Right forelimb (tissue), 1 donor: Measurements from ENCODE around the gene RNF224.
"Not testable (repeated sequence)": the region's sequence is repeated elsewhere in the genome, so short reads cannot be mapped to it uniquely, and the experiment has no call there.

Source experiments
- DNase-seq: peaks from one replicate; pipeline ENCODE4 v3.0.0-alpha.2; 2018

Gene RNF224

DNA sequence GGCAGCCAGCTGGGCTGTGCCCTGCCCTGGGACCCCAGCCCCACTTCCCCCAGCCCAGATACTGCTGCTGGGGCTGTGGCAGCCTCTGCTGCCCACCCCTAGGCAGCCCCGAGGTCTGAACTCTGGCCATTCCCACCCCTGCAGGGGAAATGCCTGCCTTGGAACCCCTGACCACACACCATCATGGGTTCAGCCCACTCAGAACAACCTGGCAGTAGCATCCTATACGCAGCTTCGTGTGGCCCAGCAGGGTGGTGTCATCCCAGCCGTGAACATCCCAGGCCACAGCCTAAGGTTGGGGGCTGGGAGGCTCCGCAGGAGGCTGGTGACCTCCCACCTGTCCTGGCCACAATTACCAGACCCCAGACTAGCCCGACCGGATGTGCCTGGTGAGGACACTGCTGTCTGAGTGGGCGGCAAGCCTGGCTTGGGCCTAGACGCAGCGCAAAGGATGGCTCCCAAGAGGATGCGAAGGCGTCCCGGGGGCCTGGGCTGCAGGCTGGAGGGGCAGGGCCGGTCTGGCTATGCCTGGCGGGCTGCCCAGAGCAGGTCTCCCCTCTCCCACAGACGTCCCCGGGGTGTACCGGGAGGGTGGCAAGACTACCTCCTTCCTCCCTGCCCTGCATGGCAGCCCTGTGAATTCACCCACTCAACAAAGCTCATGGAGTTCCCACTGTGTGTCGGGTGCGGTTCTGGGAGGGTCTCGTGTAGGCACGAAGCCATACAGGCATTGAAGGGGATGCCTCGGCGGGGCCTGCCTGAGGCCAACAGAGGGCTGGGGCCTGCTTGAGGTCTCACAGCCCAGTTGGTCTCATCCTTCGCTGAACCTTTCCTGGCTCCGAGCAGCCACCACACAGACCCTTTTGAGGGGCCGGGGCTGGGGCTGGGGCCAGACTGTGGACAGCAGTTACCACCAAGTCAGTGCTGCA is 1.9 kb downstream of the RNF224 start:
- DNase-seq: no peak

DNA sequence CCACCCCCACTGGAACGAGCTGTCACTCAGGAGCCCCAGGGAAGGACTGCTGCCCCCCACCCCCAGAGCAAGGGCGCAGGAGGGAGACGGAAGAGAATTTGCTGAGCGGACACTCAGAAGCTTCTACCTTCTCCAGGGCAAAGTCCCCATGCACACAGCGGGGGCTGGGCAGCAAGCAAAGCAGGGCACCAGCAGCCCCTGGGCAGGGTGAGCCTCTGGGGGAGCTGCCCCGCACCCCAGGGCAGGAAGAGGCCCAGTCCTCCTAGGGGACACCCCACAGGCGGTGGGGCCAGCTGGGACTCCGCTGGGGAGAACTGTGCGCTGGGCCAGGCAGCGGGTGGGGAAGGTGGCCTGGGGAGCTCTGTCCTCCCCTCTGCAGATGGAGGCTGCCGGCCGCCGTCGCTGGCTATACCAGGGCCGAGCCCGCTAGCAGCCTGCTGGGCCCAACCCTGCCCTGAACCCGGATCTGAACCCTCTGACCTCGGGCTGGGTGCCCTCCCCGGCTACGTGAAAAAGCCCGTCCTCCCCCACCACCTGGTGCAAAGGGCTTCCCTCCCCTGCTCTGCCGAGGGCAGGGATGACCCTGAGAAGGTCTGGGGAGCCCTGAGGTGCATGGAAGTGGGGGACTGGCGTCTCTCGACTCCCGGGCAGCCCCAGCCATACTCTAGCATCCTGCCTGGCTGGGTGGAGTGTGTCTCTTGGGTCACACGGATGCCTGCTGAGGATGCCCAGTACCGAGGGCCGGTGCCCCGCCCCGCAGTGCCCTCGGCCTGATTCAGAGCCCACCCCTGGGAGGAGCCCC is 2.8 kb downstream of the RNF224 start:
- no peak for DNase-seq

DNA sequence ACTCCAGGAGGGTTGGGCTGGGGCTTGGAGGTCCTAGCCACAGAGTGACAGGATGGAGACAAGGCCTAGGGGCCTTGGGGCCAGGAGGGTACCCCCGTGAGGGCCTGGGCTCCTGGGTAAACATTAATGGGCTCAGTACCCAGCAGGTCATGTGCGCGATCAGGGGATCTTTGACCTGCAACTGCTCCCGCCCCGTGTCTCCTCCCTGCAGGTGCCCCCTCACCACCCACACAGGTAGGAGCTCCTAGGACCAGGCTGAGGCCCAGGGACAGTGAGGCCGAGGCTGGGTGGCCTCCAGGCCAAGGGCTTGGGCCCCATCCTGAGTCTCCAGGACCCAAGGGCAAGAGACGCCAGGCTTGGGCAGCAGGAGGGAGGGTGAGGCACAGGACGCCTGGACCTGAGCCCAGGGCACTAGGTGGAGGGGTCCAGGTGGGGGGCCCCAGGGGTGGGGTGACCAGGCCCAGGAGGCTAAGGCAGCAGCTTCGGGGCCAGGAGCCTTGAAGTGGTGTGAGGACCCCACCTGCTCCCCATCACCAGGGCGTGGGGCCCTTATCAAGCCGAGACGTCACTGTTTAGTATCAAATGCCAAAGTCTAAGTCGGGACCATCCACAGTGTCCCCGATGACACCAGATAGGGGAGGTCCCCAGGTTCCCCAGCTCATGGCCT is 3.5 kb downstream of the RNF224 start, which contains the start of gene SLC34A3:
TSS of gene SLC34A3 (plus strand) at position 197 of the 667 bp plus-strand sequence. CDS start 802 bp downstream, outside the sequence.
- DNase-seq: no peak

DNA sequence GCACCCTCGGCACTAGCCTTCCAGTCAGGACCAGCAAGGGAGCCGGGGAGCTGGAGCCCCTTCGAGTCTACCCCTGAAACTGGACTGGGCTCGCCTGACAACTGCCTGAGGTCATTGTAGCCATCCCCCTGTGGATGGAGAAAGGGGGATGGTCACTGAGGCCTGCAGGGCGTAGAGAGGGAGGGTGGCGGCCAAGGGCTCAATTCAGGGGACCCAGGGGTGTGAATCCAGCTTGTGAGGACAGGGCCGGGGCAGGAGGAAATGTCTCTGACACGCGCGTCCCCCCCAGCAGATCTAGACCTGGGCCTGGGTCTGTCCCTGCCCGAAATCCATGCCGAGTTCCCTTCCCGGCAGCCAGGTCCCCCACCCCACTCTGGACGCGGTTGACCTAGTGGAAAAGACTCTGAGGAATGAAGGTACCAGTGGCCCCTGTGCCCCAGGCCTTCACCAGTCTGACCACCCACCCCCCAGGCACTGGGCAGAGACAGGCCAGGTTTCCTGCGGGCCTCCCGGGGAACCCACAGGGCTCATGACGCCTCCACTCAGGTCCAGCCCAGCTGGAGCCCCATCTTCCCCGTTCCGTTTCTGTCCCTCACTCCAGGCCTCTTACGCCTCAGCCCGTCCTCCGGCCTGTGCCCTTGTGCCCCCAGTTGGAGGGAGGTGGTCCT is 4.2 kb downstream of the RNF224 start:
- DNase-seq: no peak

DNA sequence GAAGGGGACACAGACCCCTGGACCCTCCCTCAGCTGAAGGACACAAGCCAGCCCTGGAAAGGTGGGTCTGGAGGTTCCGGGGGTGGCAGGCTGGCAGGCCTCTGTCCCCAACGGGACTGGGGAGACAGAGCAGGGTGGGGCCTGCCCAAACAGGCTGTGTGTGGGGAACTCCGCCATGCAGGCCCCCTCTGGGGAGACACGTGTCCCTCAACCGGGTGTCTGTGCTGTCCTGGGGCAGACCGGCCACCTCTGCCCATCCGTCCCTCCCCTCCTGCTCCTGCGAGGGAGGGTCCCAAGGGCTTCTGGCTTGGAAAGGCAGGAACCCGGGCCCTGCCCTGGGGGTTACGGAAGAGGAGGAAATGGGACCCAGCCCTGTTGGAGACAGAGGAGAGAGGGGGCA is 4.8 kb downstream of the RNF224 start:
- DNase-seq: no peak

DNA sequence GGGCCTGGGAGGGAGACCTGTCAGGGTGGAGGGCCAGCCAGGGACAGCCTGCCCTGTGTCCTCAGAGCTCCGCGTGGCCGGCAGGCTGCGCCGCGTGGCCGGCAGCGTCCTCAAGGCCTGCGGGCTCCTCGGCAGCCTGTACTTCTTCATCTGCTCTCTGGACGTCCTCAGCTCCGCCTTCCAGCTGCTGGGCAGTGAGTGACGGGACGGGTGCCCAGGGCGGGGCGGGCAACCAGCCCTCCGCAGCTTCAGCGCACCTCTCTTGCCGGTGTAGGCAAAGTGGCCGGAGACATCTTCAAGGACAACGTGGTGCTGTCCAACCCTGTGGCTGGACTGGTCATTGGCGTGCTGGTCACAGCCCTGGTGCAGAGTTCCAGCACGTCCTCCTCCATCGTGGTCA is 5.2 kb downstream of the RNF224 start:
- DNase-seq: no peak

DNA sequence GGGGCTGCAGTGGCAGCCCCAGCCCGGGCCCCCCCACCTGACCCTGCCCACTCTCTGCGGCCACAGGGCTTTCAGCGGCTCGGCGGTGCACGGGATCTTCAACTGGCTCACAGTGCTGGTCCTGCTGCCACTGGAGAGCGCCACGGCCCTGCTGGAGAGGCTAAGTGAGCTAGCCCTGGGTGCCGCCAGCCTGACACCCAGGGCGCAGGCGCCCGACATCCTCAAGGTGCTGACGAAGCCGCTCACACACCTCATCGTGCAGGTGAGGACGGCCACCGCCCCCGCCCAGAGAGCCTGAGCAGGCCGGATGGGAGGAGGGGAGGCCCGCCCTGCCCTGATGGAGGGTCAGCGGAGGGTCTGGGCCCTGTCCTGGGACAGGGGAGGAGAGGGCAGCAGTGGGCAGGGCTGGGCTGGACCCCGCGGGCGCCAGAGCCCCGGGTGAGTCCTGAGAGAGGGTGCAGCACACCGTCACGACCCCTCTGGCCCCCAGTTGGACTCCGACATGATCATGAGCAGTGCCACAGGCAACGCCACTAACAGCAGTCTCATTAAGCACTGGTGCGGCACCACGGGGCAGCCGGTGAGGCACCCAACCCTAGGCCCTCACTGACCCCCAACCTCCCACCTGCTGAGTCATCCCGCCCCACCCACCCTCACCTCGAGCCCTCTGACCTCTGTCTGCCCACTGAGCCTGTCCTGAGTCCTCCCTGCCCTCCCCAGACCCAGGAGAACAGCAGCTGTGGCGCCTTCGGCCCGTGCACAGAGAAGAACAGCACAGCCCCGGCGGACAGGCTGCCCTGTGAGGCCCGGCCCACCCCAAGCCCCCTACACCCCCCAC is 6.1 kb downstream of the RNF224 start:
- DNase-seq: no peak

DNA sequence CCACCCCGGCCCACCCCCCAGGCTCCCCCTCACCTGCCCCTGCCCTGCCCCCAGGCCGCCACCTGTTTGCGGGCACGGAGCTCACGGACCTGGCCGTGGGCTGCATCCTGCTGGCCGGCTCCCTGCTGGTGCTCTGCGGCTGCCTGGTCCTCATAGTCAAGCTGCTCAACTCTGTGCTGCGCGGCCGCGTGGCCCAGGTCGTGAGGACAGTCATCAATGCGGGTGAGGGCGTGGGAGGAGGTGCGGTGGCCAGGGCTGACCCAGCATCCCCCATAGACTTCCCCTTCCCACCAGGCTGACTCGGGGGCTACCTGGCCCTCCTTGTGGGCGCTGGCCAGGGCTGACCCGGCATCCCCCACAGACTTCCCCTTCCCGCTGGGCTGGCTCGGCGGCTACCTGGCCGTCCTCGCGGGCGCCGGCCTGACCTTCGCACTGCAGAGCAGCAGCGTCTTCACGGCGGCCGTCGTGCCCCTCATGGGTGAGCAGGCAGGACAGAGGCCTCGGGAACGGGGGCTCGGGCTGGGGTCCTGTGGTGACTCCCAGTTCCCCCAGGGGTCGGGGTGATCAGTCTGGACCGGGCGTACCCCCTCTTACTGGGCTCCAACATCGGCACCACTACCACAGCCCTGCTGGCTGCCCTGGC is 6.9 kb downstream of the RNF224 start:
- DNase-seq: no peak

DNA sequence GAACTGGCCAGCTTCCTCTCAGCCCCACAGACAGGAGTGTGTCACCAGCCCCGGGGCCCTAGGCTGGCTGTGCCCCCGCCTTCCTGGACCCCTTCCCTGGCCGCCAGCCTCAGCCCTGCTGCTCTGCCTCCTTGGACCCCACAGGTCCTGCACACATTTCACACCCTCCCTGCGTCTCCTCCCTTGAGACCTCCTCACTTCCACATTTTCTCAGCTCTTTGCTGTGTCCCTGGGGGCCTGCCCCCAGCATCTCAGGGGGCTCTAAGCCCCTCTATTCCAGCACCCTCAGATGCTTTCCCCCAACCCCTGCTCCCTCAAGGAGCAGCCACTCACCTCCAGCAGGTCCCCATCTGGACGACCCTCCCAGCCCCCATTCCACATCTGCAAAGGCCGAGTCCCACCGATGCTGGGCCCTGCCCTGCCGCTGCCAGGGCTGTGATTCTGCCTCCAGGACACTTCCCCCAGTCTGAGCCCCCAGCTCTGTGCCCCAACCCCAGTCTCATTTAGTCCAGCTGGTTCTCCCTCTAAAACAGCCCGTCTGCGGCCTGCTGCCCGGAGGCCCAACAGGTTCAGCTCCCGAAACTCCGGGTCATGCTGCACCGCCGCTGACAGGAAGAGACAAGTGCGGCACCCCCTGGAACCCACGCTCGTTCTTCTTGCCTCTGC is 7.6 kb downstream of the RNF224 start:
- DNase-seq: no peak

DNA sequence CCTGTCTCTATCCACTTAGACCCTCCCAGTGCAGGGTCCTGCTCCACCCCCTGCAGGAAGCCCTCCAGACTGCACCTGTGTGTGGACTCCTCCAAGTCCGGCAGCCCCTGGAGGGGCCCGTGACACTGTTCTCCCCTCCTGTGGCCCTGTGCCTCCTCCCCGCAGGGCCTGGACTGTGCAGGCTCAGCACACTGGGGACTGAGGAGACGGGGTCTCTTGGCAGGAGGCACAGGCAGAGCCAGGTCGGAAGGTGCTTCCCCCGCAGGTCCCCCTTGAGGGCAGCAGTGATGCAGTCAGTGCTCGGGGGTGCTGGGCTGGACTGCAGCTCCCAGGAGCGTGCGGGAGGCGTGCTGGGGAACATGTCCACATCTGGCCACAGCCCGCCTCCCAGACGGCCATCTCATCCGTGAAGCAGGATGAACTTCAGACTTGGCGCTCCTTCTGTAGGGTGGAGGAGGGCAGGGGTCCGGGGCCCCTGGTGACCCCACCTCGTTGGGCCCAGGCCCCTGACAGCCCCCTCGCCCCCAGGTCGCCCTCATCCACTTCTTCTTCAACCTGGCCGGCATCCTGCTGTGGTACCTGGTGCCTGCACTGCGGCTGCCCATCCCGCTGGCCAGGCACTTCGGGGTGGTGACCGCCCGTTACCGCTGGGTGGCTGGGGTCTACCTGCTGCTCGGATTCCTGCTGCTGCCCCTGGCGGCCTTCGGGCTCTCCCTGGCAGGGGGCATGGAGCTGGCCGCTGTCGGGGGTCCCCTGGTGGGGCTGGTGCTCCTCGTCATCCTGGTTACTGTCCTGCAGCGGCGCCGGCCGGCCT is 8.3 kb downstream of the RNF224 start:
- DNase-seq: no peak

DNA sequence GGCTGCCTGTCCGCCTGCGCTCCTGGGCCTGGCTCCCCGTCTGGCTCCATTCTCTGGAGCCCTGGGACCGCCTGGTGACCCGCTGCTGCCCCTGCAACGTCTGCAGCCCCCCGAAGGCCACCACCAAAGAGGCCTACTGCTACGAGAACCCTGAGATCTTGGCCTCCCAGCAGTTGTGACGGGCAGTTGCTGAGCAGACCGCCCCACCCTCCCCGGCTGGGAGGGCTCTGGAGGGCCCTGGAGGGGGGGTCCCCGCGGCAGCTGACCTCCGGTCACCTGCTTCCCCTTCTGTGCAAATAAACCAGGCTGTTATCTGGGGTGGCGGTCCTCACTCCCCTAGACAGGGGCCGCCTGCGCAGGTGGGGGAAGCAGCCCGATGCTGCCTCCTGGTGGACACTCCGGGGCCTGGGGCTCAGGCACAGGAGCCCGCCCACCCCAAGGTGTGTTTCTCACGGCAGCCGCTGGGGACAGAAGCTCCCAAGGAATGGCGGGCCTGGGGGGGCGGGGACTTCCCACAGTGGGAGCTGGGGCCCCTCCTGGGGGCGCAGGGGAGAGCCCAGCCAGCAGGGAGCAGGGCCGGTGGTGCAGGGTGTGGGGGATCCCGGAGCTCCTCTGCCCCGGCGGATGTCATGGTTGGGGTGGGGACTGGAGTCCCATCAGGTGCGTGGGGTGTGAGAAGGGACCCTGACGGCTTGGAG is 9.1 kb downstream of the RNF224 start:
- DNase-seq: peak; percentile 88

DNA sequence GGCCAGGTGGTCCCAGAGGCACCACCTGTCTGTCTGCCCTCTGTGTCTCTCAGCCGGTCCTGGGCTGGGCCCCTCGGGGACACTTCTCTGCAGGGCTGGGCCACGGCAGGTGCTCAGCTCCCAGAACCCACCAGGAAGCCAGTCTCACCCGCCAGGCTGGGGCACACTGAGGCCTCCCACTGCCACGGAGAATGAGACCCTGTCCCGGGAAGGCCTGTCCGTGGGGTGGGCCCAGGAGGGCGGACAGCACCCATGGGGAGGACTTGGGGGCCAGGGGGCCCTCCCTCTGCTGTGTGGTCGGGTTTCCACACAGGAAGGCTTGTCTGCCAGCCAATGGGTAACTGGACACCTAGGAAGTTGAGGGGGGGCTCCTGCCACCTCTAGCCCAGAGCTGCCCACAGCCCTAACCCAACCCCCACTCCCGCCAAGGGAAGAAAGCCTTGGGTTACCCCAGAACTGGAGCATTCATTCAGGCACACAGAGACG is 9.7 kb downstream of the RNF224 start:
- DNase-seq: no peak

DNA sequence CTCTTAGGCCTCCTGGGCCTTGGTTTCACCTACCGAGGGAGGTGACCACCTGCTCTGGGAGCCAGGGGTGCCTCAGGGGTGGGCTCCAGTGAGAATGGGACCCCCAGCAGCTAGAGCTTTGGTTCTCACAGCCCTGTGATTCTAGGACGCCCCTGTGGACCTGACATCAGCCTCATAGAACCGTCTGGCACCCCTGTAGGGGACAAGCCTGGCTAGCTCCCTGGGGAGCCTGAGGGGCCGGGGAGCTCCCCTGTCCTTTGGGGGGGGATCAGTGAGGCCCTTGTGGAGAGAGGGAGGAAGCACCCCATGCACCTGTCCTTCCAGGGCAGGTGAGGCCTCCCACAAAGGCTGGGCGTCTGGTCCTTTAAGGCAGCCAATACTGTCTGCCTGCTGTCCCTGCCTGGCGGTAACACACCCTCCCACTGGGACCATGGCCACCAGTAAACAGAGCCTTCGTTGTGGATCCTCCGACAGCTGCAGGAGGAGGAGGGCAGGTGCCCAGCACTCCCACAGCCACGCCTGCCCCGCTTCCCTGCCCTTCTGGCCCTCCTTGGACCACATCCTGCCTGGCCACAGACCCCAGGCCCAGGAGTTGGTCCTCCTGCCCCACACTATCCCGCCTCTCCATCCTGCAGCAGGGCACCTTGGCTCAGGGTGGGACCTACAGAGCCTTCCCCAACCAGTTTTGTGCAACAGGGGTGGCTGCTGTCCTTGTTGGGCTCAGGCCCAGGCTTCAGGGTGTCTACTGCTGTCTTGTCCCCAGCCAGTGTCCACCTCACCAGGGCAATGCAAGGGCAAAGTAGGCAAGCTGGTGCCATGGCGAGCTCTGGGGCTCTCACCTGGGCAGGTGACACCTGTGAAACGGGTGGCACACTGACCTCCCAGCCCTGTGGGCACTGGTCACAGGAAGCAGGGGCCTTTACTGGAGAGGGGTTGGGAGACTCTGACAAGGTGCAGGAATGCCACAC is 10.7 kb downstream of the RNF224 start:
- no peak for DNase-seq

DNA sequence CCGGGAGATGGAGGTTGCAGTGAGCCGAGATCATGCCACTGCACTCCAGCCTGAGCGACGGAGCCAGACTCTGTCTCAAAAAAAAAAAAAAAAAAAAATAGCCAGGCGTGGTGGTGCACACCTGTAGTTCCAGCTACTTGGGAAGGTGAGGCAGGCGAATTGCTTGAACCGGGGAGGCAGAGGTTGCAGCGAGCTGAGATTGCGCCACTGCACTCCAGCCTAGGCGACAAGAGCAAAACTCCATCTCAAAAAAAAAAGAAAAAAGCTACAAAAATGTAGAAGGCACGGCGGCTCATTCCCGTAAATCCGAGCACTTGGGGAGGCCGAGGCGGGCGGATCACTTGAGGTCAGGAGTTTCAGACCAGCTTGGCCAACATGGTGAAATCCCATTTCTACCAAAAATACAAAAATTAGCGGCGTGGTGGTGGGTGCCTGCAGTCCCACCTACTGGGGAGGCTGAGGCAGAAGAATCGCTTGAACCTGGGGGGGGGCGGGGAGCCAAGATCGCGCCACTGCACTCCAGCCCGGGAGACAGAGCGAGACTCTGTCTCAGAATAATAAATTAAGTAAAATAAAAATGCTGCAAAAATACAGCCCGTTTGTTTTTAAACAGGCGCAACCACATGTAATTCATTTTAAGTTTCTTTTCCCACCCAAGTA is 12.4 kb downstream of the RNF224 start:
- DNase-seq: not testable (repeated sequence)

DNA sequence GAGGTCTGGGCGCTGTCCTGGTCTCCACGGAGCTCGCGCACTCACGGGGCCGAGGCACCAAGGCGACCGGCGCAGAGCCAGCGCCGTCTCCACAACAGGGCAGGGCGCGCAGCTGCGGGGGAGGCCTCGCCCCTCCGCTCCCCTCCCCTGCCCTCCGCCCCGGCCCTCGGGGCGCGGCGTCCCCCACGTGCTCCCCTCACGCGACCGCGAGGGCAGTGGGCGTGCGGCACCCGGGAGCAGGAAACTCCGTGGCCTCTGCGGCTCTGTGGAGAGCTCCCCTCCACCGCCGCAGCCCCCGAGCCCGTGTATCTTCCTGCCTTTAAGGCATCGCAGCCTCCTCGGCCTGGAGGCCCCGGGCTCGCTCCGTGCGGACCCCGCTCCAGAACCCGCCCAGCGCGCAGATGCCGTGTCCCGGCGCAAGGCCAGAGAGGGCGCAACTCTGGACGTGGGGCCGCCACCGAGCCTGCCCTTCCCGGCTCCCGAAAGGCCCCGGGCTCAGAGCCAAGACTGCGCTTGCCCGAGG is 13.1 kb downstream of the RNF224 start:
- peak; percentile 83 for DNase-seq

DNA sequence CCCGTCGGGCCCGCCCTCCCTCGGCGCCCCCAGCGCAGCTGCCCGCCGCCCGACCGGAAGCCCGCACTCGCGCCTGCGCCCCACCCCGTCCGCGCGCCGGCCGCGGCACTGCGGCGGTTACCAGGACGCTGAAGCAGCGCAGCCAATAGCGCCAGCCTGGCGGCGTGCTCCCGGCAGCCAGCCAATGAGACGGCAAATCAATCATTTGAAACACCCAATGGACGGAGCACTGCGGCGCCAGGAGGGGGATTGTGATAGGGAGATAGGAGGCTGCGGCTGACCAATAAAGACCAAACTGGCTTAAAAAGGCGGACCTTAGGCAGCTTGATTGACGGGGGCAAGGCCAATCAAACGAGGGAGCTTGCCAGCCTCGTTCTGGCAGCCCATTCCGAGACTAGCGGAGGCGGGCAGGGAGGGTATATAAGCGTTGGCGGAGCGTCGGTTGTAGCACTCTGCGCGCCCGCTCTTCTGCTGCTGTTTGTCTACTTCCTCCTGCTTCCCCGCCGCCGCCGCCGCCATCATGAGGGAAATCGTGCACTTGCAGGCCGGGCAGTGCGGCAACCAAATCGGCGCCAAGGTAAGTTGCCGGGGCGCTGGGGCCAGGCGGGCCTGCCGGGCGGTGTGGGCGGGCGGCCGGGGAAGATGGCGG is 13.7 kb downstream of the RNF224 start, which contains the start of gene TUBB4B:
TSS of gene TUBB4B (plus strand) at position 447 of the 649 bp plus-strand sequence. CDS start at position 521, 74 bp downstream.
- peak; percentile 100 for DNase-seq
